Chondrocyte (in vitro differentiated cells): Measurements from ENCODE around the gene IFT43. TPM values are rescaled to one million over a fixed set of nuclear protein-coding genes. Genes with fewer than 3 reads are reported as not detected.
A peak's percentile ranks its signal among the peaks of the same experiment; 100 is the strongest.

Experiments used
- DNase-seq: peaks from one replicate; pipeline ENCODE4 v3.0.0; 2021; ENCODE audit warnings: mixed read lengths, low spot score
- H3K27ac Mint-ChIP-seq: one replicate; pipeline ENCODE4 v1.8.0; 2021; ENCODE audit warnings: mild to moderate bottlenecking, moderate library complexity, mixed read lengths; ENCODE audit not compliant: unreplicated experiment
- H3K27me3 Mint-ChIP-seq: 2 replicates; pipeline ENCODE4 v1.8.0; 2021; ENCODE audit warnings: low read depth, mixed read lengths
- H3K36me3 Mint-ChIP-seq: 2 replicates; pipeline ENCODE4 v1.8.0; 2021; ENCODE audit warnings: low read depth, mixed read lengths
- H3K4me1 Mint-ChIP-seq: 2 replicates; pipeline ENCODE4 v1.8.0; 2021; ENCODE audit warnings: low read depth, mild to moderate bottlenecking, mixed read lengths
- H3K4me3 Mint-ChIP-seq: one replicate; pipeline ENCODE4 v1.8.0; 2021; ENCODE audit warnings: mild to moderate bottlenecking, moderate library complexity, mixed read lengths; ENCODE audit not compliant: unreplicated experiment
- H3K9me3 Mint-ChIP-seq: 2 replicates; pipeline ENCODE4 v1.8.0; 2021; ENCODE audit warnings: low read depth, mixed read lengths
- long read RNA-seq: library from polyadenylated mRNA; stranded (forward); transcript quantifications from one replicate; pipeline ENCODE4 v2.0.0, GENCODE V29; 2021
- total RNA-seq: library from RNA; stranded (reverse); gene quantifications from 3 replicates; pipeline ENCODE4 v1.2.1, GENCODE V29; 2021
- TF ChIP-seq, protein P1 (sequence below): fragments of 200-600 bp; sonication (generic); IDR thresholded peaks from 2 replicates; pipeline ENCODE4 v1.5.0; 2021; ENCODE audit warnings: antibody characterized with exemption, mild to moderate bottlenecking, moderate library complexity

IFT43 gene
- 25.0 to 28.6 TPM (median 28.2 TPM) in 3 replicates for total RNA-seq
- long read RNA-seq, transcript IFT43-202 (9 exons, 833 nt), result major isoform, 24 of 54 reads
- long read RNA-seq, partial matches to known transcripts, result 6 of 54 reads
- long read RNA-seq, other reads (novel, unspliced or antisense), result 24 of 54 reads

DNA sequence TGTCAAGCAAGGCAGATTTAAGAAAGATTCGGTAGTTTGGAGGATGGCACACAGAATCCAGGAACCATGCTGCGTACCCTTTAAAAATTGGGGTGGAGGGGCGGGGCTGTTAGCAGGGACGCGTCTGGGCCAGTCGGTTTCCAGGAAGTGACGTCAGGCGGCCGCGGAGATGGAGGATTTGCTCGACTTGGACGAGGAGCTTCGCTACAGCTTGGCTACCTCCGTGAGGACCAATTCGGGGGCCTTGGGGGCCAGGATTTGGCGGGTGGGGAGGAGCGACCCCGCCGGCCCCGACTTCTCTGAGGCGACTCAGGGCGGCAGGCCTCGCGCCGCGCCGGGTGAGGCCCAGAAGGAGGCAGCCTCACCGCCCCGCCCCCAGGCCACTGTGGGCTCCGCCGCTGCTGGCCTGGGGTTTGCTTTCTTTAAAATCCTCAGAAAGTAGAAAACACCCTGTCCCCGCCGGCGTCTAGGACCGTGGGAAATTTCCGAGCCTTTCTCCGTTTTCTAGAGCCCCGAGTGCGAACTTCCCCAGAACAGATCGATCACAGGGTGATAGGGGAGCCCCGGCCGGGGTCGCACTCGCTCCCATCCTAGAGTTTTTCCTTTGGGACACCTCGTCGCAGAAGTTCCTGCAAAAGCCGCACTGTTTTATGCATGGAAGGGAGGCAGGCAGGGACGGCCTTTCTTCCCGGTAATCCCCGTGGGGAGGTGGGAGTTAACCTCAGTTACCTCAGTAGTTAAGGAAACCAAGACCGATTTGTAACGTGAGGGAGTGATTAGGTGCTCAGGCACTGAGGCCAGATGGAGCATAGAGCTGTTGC is at the start of gene IFT43:
Gene IFT43 (plus strand): TSS at position 146 of the 821 bp plus-strand sequence. CDS start 24 bp downstream, at position 170.
- peak within 1 kb of the TSS; percentile 94 for H3K27ac Mint-ChIP-seq
- H3K4me3 Mint-ChIP-seq, result peak within 1 kb of the TSS; percentile 91
- H3K4me1 Mint-ChIP-seq, result peaks cover 39% of the 10 kb centered on the region
- no peaks in the 10 kb centered on the region for H3K27me3 Mint-ChIP-seq
- peaks cover 5% of the 10 kb centered on the region for H3K36me3 Mint-ChIP-seq
- DNase-seq, result peak; percentile 94
- TF ChIP-seq, protein P1, sequence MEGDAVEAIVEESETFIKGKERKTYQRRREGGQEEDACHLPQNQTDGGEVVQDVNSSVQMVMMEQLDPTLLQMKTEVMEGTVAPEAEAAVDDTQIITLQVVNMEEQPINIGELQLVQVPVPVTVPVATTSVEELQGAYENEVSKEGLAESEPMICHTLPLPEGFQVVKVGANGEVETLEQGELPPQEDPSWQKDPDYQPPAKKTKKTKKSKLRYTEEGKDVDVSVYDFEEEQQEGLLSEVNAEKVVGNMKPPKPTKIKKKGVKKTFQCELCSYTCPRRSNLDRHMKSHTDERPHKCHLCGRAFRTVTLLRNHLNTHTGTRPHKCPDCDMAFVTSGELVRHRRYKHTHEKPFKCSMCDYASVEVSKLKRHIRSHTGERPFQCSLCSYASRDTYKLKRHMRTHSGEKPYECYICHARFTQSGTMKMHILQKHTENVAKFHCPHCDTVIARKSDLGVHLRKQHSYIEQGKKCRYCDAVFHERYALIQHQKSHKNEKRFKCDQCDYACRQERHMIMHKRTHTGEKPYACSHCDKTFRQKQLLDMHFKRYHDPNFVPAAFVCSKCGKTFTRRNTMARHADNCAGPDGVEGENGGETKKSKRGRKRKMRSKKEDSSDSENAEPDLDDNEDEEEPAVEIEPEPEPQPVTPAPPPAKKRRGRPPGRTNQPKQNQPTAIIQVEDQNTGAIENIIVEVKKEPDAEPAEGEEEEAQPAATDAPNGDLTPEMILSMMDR, result peak; percentile 26
- H3K9me3 Mint-ChIP-seq, result no peaks in the 10 kb centered on the region

- H3K4me3 Mint-ChIP-seq, result no peak overlapping the region
- H3K36me3 Mint-ChIP-seq, result no peaks in the 10 kb centered on the region
- peaks cover 11% of the 10 kb centered on the region for H3K4me1 Mint-ChIP-seq
- DNase-seq, result no peak
- H3K27ac Mint-ChIP-seq, result no peak overlapping the region
- TF ChIP-seq, protein P1, result no peak
- no peaks in the 10 kb centered on the region for H3K9me3 Mint-ChIP-seq
- no peaks in the 10 kb centered on the region for H3K27me3 Mint-ChIP-seq
Observed at GRCh38 chr14:75939200-75939599, 46.4 kb upstream of the IFT43 start.

DNA sequence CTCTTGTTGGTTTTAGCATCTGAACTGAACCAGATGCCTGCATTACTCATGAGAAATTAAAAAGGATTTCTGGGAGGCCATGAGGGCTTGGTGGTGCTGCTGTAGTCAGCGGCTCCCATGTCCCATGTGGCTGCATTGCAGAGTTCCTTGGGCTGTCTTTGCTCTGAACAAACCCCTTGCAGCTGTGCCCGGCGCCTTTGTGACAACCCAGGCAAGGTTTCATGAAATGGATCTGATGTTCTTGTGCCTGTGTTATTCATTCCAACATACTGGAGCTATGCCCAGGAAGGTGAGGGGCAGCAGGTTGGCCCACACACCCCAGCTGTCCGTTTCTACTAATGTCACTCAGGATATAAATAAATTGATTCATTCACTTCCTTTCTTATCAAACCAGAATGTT is 44.5 kb upstream of the IFT43 start:
- Mint-ChIP-seq H3K4me3 (no peak overlapping the region), H3K9me3 (no peaks in the 10 kb centered on the region), H3K27ac (peak overlapping the region; percentile 53), H3K36me3 (no peaks in the 10 kb centered on the region), H3K27me3 (no peaks in the 10 kb centered on the region), H3K4me1 (peaks cover 16% of the 10 kb centered on the region)
- TF ChIP-seq, protein P1, result no peak
- no peak for DNase-seq

- H3K4me1 Mint-ChIP-seq, result peaks cover 20% of the 10 kb centered on the region
Observed at GRCh38 chr14:75944607-75945241, 40.8 kb upstream of the IFT43 start.

DNA sequence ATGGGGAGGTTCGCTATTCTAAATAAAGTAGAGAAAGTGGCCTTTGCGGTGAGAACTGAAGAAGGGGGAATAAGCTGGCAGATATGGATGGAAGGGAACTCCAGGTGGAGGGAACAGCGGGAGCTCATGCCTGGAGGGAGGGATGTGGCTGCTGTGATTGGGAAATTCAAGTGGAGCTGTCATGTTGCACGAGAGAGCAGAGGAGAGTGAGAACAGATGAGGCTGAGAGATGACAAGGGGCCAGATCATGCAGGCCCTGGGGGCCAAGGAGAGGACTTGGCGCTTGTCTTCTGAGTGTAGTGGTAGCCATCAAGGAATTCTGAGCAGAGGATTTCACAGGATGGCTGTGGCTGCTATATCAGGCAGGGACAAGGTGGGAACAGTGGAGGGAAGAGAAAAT is 38.8 kb upstream of the IFT43 start:
- H3K27ac Mint-ChIP-seq, result no peak overlapping the region
- no peaks in the 10 kb centered on the region for H3K27me3 Mint-ChIP-seq
- H3K4me1 Mint-ChIP-seq, result peaks cover 13% of the 10 kb centered on the region
- no peaks in the 10 kb centered on the region for H3K9me3 Mint-ChIP-seq
- TF ChIP-seq, protein P1, result no peak
- no peaks in the 10 kb centered on the region for H3K36me3 Mint-ChIP-seq
- no peak overlapping the region for H3K4me3 Mint-ChIP-seq
- DNase-seq, result no peak

More at GRCh38 chr14:75944607-75945241, 40.8 kb upstream of the IFT43 start:
- no peaks in the 10 kb centered on the region for H3K36me3 Mint-ChIP-seq
- no peak overlapping the region for H3K27ac Mint-ChIP-seq
- H3K27me3 Mint-ChIP-seq, result no peaks in the 10 kb centered on the region
- no peaks in the 10 kb centered on the region for H3K9me3 Mint-ChIP-seq
- H3K4me3 Mint-ChIP-seq, result no peak overlapping the region
- TF ChIP-seq, protein P1, result no peak
- DNase-seq, result no peak
